Small intestine (tissue), 7 donors: ENCODE measurements around the gene CNTLN. TPM values are rescaled to one million over a fixed set of nuclear protein-coding genes. Genes with fewer than 3 reads are reported as not detected.
"Not testable (repeated sequence)": the region's sequence is repeated elsewhere in the genome, so short reads cannot be mapped to it uniquely, and the experiment has no call there.

Experiments
- DNase-seq, 2 donors: peaks; one replicate each; pipeline versions ENCODE4 v3.0.0 to v3.0.0-alpha.2; 2013
- FAIRE-seq: peaks from 2 replicates; lab custom pipeline; 2012; peaks lifted over from hg19 to GRCh38; lab: Jason Lieb, UNC
- H3K27ac ChIP-seq, 3 donors: one replicate each; pipeline ENCODE4 v1.5.1; 2013; ENCODE audit warnings: low read length in 2 of 3, mild to moderate bottlenecking in 2 of 3, control low read depth in 1 of 3, inconsistent platforms in 1 of 3, low read depth in 1 of 3, moderate library complexity in 1 of 3
- H3K27me3 ChIP-seq, 3 donors: one replicate each; pipeline ENCODE4 v1.6.1; 2013; ENCODE audit warnings: low read length in 3 of 3, inconsistent platforms in 1 of 3; ENCODE audit not compliant: control insufficient read depth in 3 of 3, insufficient read depth in 3 of 3
- H3K36me3 ChIP-seq, 3 donors: one replicate each; pipeline ENCODE4 v1.6.1; 2013; ENCODE audit warnings: low read length in 3 of 3, inconsistent platforms in 1 of 3, low read depth in 1 of 3, mild to moderate bottlenecking in 1 of 3, moderate library complexity in 1 of 3; ENCODE audit not compliant: control insufficient read depth in 3 of 3, insufficient read depth in 2 of 3
- H3K4me1 ChIP-seq, 3 donors: one replicate each; pipeline ENCODE4 v1.6.1; 2013; ENCODE audit warnings: low read length in 2 of 3, inconsistent platforms in 1 of 3, low read depth in 1 of 3, mild to moderate bottlenecking in 1 of 3, moderate library complexity in 1 of 3; ENCODE audit not compliant: control insufficient read depth in 3 of 3, insufficient read depth in 2 of 3
- H3K4me3 ChIP-seq, 3 donors: one replicate each; pipeline ENCODE4 v1.5.1; 2013; ENCODE audit warnings: low read length in 3 of 3, control low read depth in 1 of 3, inconsistent platforms in 1 of 3, low read depth in 1 of 3, mild to moderate bottlenecking in 1 of 3, moderate library complexity in 1 of 3
- H3K9me3 ChIP-seq, 2 donors: one replicate each; pipeline ENCODE4 v1.6.1; 2013; ENCODE audit warnings: low read depth in 1 of 2, low read length in 1 of 2; ENCODE audit not compliant: control insufficient read depth in 2 of 2, insufficient read depth in 1 of 2
- WGBS, 3 donors: extraction: QIAGEN DNeasy Blood & Tissue Kit; methylation state at CpG; one replicate each; pipeline ENCODE4 v1.1.7; 2013; 5-methylcytosine and 5-hydroxymethylcytosine counted together
- polyA plus RNA-seq, 4 donors: library from polyadenylated mRNA; stranded (reverse) in 3 of 4; unstranded in 1 of 4; fragments of 200-250 nt in 3 of 4; fragments of 120-200 nt in 1 of 4; gene quantifications; one replicate each; pipeline versions ENCODE4 v1.2.1 to v1.2.3, GENCODE V29; 2013
- donor health status: healthy with polysubstance abuse.
- donor health status: control.
- donor health status: control.
- donor health status: Bipolar disorder and iron deficiency.
- donor health status: healthy.

The CNTLN gene
- polyA plus RNA-seq, 4 donors: 0.54 to 4.0 (median 3.0) TPM; not detected in 1

DNA sequence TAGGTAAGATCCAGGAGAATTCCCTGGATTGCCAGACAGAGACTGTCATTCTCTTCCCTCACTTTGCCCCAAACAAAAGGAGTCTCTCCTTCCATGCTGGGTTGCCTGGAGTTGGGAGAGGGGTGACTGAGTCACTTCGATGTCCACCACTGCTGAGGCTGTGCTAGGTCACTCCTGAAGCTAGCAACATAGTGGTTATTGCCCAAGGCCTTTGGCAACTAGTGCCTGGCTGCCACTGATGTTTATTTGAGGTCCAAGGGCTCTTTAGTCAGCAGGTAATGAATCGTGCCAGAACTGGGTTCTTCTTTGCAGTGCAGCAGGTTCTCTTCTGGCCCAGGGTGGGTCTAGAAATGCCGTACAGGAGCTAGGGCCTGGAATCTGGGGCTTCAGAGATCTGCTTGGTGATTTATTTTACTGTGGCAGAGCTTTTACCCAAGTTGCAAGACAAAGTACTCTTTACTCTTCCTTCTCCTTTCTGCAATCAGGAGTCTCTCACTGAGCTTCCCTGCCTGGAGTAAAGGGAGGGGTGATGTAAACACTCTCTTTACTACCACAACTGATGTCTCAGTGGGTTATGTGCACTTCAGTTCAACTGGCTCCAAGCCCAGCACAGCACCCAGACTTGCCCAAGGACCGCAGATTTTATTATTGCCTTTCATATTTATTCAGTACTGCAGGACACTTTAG is 288.3 kb downstream of the CNTLN start:
- Histone ChIP-seq H3K36me3 (peaks cover 0 to 2% (median 0%) of the 10 kb centered on the region in 3 donors), H3K27me3 (no peaks in the 10 kb centered on the region), H3K27ac (no peak overlapping the region), H3K4me1 (no peaks in the 10 kb centered on the region), H3K4me3 (no peak overlapping the region), H3K9me3 (peaks cover 0 to 2% of the 10 kb centered on the region in 2 donors)
- no peak for FAIRE-seq
- DNase-seq: no peak
- 83 to 87% (median 86%) methylated on average over 4 of the region's 4 CpGs for WGBS, 3 donors

DNA sequence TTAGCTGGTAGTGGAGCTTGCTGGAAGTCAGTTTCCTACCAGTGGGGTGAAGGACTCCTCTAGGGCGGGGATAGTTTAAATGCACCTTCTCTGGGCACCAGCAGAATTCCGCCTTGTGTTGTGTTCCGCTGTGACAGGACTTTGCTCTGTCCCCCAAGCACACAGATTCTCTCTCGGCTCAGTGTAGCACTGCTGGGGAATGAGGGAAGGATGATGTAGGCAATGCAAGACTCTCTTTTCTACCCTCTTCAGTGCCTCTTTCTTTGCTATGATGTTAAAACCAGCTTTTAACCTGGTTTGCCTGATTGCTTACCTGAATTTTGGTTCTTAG is 288.8 kb downstream of the CNTLN start:
- DNase-seq (no peak), FAIRE-seq (no peak)
- H3K4me1 ChIP-seq: no peaks in the 10 kb centered on the region
- H3K27me3 ChIP-seq: no peaks in the 10 kb centered on the region
- H3K9me3 ChIP-seq: peaks cover 0 to 2% of the 10 kb centered on the region in 2 donors
- 88 to 94% (median 93%) methylated on average over 4 of the region's 4 CpGs for WGBS, 3 donors
- H3K36me3 ChIP-seq: peaks cover 0 to 2% (median 0%) of the 10 kb centered on the region in 3 donors
- H3K4me3 ChIP-seq: no peak overlapping the region
- H3K27ac ChIP-seq: no peak overlapping the region

DNA sequence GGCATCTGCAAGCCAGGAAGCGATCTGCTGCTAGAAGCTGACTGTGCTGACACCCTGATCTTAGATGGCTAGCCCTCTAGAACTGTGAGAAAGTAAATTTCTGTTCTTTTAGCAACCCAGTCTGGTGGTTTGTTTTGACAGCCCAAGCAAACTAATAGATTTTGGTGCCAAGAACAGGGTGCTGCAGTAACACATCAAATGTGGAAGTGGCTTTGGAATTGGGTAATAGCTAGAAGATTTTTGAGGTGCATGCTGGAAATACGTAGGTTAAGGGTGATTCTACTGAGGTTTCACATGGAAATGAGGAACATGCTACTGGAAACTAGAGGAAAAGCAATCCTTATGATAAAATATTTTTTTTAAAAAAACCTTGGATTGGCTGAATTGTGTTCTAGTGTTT is 290.5 kb downstream of the CNTLN start:
- Histone ChIP-seq H3K27ac (no peak overlapping the region), H3K36me3 (peaks cover 0 to 2% (median 0%) of the 10 kb centered on the region in 3 donors), H3K27me3 (no peaks in the 10 kb centered on the region), H3K4me3 (no peak overlapping the region), H3K4me1 (no peaks in the 10 kb centered on the region), H3K9me3 (peaks cover 0 to 2% of the 10 kb centered on the region in 2 donors)
- no peak for DNase-seq
- no peak for FAIRE-seq
- WGBS, 3 donors: 88 to 90% (median 90%) methylated on average over 2 of the region's 2 CpGs

DNA sequence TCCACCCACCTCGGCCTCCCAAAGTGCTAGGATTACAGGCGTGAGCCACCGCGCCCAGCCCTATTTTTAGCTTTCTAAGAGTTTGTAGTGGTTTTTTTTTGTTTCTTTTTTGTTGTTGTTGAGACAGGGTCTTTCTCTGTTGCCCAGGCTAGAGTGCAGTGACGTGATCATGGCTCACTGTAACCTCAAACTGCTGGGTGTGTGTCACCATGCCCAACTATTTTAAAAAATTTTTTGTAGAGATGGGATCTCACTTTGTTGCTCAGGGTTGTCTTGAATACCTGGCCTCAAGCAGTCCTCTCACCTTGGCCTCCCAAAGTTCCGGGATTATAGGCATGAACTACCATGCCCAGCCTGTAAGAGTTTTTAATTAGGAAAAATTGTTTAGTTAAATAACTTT is 298.7 kb downstream of the CNTLN start:
- WGBS, 3 donors: 88 to 95% (median 90%) methylated on average over 6 of the region's 6 CpGs
- Histone ChIP-seq H3K9me3 (no peaks in the 10 kb centered on the region), H3K4me1 (no peaks in the 10 kb centered on the region), H3K27ac (no peak overlapping the region), H3K4me3 (no peak overlapping the region), H3K27me3 (no peaks in the 10 kb centered on the region), H3K36me3 (no peaks in the 10 kb centered on the region)
- FAIRE-seq: no peak
- DNase-seq: no peak

DNA sequence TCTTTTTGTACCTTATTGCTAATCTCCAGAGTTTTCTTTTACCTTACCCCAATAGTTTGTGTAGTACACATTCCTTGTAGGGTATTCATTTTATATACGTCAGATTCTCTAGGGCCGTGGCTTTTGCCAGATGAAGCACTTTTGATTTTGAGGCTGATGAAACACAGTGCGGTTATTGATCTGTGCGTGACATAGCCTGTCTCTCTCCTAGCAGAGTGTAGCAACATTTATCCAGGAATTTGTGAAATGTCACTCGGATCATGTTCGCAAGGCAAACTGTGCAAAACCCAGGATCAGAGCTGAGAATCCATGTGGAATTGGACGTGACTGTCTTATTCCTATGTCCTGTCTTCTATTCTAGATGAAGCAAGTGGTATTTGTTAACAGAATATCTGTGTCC is 302.0 kb downstream of the CNTLN start:
- Histone ChIP-seq H3K4me3 (no peak overlapping the region), H3K4me1 (no peaks in the 10 kb centered on the region), H3K36me3 (no peaks in the 10 kb centered on the region), H3K27ac (no peak overlapping the region), H3K27me3 (no peaks in the 10 kb centered on the region), H3K9me3 (peaks cover 0 to 6% of the 10 kb centered on the region in 2 donors)
- DNase-seq (no peak), FAIRE-seq (no peak)
- 85 to 94% (median 93%) methylated on average over 7 of the region's 7 CpGs for WGBS, 3 donors

DNA sequence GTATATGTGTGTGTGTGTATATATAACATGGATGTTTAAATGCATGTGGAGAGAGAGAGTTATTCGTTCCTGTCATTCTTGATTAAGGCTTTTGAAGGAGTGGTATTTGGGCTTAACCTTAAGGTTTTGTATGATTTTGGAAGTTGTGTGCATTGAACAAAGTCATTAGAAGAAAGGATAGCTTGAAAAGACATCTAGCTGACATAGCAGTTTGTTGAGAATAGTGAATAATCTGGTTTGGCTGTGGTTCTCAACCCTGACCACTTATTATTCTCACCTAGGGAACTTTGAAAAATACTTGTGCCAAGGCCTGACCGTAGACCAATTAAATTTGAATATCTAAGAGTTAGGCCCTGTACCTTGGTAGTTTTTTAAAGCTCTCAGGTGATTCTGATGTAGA is 303.0 kb downstream of the CNTLN start:
- FAIRE-seq: no peak
- peaks cover 0 to 6% of the 10 kb centered on the region in 2 donors for H3K9me3 ChIP-seq
- no peaks in the 10 kb centered on the region for H3K27me3 ChIP-seq
- WGBS, 3 donors: 90 to 96% (median 92%) methylated on average over 2 of the region's 2 CpGs
- H3K4me3 ChIP-seq: no peak overlapping the region
- DNase-seq: no peak
- H3K27ac ChIP-seq: no peak overlapping the region
- no peaks in the 10 kb centered on the region for H3K36me3 ChIP-seq
- no peaks in the 10 kb centered on the region for H3K4me1 ChIP-seq

DNA sequence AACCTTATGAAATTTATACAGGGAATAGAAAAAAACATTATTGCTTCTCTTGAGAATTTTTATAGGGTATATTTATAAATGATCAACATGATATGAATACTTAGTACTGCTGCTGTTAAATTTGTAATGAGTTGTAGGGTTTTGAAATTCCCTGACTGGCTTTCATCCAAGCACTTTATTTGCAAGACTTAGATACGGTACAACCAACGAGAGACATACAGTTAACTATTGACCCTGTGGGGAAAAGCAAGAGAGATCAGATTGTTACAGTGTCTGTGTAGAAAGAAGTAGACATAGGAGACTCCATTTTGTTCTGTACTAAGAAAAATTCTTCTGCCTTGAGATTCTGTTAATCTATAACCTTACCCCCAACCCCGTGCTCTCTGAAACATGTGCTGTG is 310.3 kb downstream of the CNTLN start:
- H3K27me3 ChIP-seq, H3K4me1 ChIP-seq, H3K4me3 ChIP-seq, H3K36me3 ChIP-seq, FAIRE-seq, DNase-seq, H3K27ac ChIP-seq, H3K9me3 ChIP-seq: not testable (repeated sequence)
- 70 to 81% (median 74%) methylated on average over 2 to 3 of the region's 3 CpGs for WGBS, 3 donors

DNA sequence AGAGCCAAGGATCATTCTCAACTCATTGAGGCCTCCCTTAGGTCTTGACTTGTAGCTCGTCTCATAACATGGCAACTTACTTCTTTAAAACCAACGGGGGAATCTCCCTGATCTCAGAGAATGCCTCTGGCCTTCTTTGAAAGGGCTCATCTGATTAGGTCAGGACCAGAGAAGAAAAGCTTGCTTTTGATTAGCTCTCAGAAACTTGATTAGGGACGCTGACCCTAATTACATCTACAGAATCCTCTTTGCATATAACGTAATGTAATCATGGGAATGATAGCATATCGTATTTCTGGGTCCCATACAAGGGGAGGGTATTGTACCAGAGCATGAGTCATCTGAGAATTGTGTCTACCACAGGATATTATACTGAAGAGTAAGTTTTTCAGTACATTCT is 318.9 kb downstream of the CNTLN start:
- DNase-seq: no peak

More for the DNA sequence above, 318.9 kb downstream of the CNTLN start:
- WGBS, 3 donors: 80 to 87% (median 87%) methylated on average over 5 of the region's 5 CpGs
- H3K27ac ChIP-seq: no peak overlapping the region
- no peaks in the 10 kb centered on the region for H3K36me3 ChIP-seq
- H3K9me3 ChIP-seq: peaks cover 0 to 4% of the 10 kb centered on the region in 2 donors
- no peaks in the 10 kb centered on the region for H3K27me3 ChIP-seq
- H3K4me1 ChIP-seq: no peaks in the 10 kb centered on the region
- no peak overlapping the region for H3K4me3 ChIP-seq
- FAIRE-seq: no peak
